HG03135 (cell line): ENCODE measurements around the gene FDXACB1.

ENCODE experiments used
- ATAC-seq: cut with Tn5 transposase; IDR thresholded peaks from one replicate; pipeline ENCODE4 v1.9.1; 2021; ENCODE audit warnings: mild to moderate bottlenecking, moderate library complexity; ENCODE audit not compliant: unreplicated experiment

The FDXACB1 gene

GRCh38 chr11:111878849-111879636 is at the start of gene FDXACB1, which contains the start of gene CFAP68:
FDXACB1 (minus strand) TSS chr11:111879165; CDS start chr11:111879132, 33 bp downstream.
CFAP68 (plus strand) TSS chr11:111879541; CDS start chr11:111879561, 20 bp downstream.
- peak; percentile 91 for ATAC-seq

GRCh38 chr11:111926505-111927391 is 47.8 kb upstream of the FDXACB1 start:
- ATAC-seq, result peak; percentile 91

GRCh38 chr11:111925953-111926352 is 47.0 kb upstream of the FDXACB1 start:
- no peak for ATAC-seq

- no peak for ATAC-seq
These were observed 45.0 kb upstream of the FDXACB1 start for GRCh38 chr11:111923951-111924350.

- ATAC-seq, result no peak
These were observed 44.4 kb upstream of the FDXACB1 start for GRCh38 chr11:111923351-111923788.

GRCh38 chr11:111922803-111923202 is 43.8 kb upstream of the FDXACB1 start:
- ATAC-seq, result no peak

- ATAC-seq, result no peak
These were observed 42.7 kb upstream of the FDXACB1 start for GRCh38 chr11:111921541-111922230.

GRCh38 chr11:111920908-111921307 is 41.9 kb upstream of the FDXACB1 start:
- ATAC-seq, result no peak

- ATAC-seq, result no peak
These were observed 39.7 kb upstream of the FDXACB1 start, which contains the start of gene C11orf52 for GRCh38 chr11:111918390-111919256. C11orf52 (plus strand) TSS chr11:111918913; CDS start chr11:111918973, 60 bp downstream.

- ATAC-seq, result no peak
These were observed 38.8 kb upstream of the FDXACB1 start for GRCh38 chr11:111917788-111918187.

- no peak for ATAC-seq
These were observed 38.3 kb upstream of the FDXACB1 start for GRCh38 chr11:111917312-111917711.

- no peak for ATAC-seq
These were observed 37.8 kb upstream of the FDXACB1 start for GRCh38 chr11:111916768-111917167.

GRCh38 chr11:111913997-111914396 is 35.0 kb upstream of the FDXACB1 start:
- no peak for ATAC-seq

- ATAC-seq, result no peak
These were observed 34.3 kb upstream of the FDXACB1 start for GRCh38 chr11:111913031-111913861.

GRCh38 chr11:111912535-111912934 is 33.6 kb upstream of the FDXACB1 start, which contains the start of gene HSPB2:
HSPB2 (plus strand) TSS chr11:111912734; CDS start chr11:111912830, 96 bp downstream.
- no peak for ATAC-seq

GRCh38 chr11:111911563-111912401 is 32.8 kb upstream of the FDXACB1 start, which contains the start of gene CRYAB:
CRYAB (minus strand) TSS chr11:111911770; CDS start chr11:111911724, 46 bp downstream.
- ATAC-seq, result no peak

- ATAC-seq, result no peak
These were observed 32.0 kb upstream of the FDXACB1 start for GRCh38 chr11:111910676-111911562.
